HepG2 (cell line): ENCODE results near the gene TGM1. TPM values are rescaled to one million over a fixed set of nuclear protein-coding genes. Genes with fewer than 3 reads are reported as not detected.

ENCODE experiments used
- CBX2 ChIP-seq, 2 experiments: fragments of 200-600 bp in 1 of 2; sonication (generic); formaldehyde crosslinking in 1 of 2; IDR thresholded peaks; 2 replicates each; pipeline versions ENCODE4 v1.7.0 to v1.8.1; 2018 to 2022; ENCODE audit warnings: low read depth in 2 of 2, low read length in 1 of 2, mild to moderate bottlenecking in 1 of 2, missing genetic modification reagents in 1 of 2
- DR1 ChIP-seq: sonication (generic); formaldehyde crosslinking; IDR thresholded peaks from 2 replicates; pipeline ENCODE4 v1.8.0; 2021; ENCODE audit warnings: mild to moderate bottlenecking, missing genetic modification reagents, inconsistent platforms
- EZH2 ChIP-seq: conservative IDR thresholded peaks from 2 replicates; pipeline ENCODE4 v1.6.1; 2012; ENCODE audit warnings: mild to moderate bottlenecking, low read depth, low read length, moderate library complexity
- JDP2 ChIP-seq: sonication (generic); formaldehyde crosslinking; IDR thresholded peaks from 2 replicates; pipeline ENCODE4 v1.8.1; 2022; ENCODE audit warnings: missing genetic modification reagents, borderline replicate concordance
- NFIB ChIP-seq: sonication (generic); formaldehyde crosslinking; IDR thresholded peaks from 2 replicates; pipeline ENCODE4 v1.9.0; 2021; ENCODE audit warnings: missing genetic modification reagents, mild to moderate bottlenecking, borderline replicate concordance
- NONO ChIP-seq, 2 experiments: fragments of 450-650 bp in 1 of 2; sonication (generic) in 1 of 2; formaldehyde crosslinking in 1 of 2; IDR thresholded peaks in 1 of 2; conservative IDR thresholded peaks in 1 of 2; 2 replicates each; pipeline versions ENCODE4 v1.6.1 to v1.8.0; 2017 to 2022; ENCODE audit warnings: mild to moderate bottlenecking in 1 of 2, missing genetic modification reagents in 1 of 2, moderate library complexity in 1 of 2
- POLR2A ChIP-seq, 2 experiments: IDR thresholded peaks; 2 replicates each; pipeline ENCODE4 v1.6.1; 2011; ENCODE audit warnings: low read depth in 2 of 2, low read length in 2 of 2, mild to moderate bottlenecking in 1 of 2, moderate library complexity in 1 of 2; ENCODE audit not compliant: insufficient read depth in 1 of 2
- ZFP36L2 ChIP-seq: sonication (generic); formaldehyde crosslinking; IDR thresholded peaks from 2 replicates; pipeline ENCODE4 v1.4.0; 2020; ENCODE audit warnings: missing genetic modification reagents
- ZFP90 ChIP-seq: sonication (generic); formaldehyde crosslinking; IDR thresholded peaks from 2 replicates; pipeline ENCODE4 v1.8.0; 2022; ENCODE audit warnings: missing genetic modification reagents, mild to moderate bottlenecking, inconsistent platforms, borderline replicate concordance
- ZNF143 ChIP-seq: sonication (generic); formaldehyde crosslinking; IDR thresholded peaks from 2 replicates; pipeline ENCODE4 v1.4.0; 2020; ENCODE audit warnings: missing genetic modification reagents
- ZNF24 ChIP-seq: fragments of 450-650 bp; IDR thresholded peaks from 2 replicates; pipeline ENCODE4 v1.6.1; 2017; ENCODE audit warnings: antibody characterized with exemption, mild to moderate bottlenecking
- ZNF773 ChIP-seq: sonication (generic); formaldehyde crosslinking; IDR thresholded peaks from 2 replicates; pipeline ENCODE4 v1.4.0; 2020; ENCODE audit warnings: missing genetic modification reagents, borderline replicate concordance
- polyA plus RNA-seq, 8 experiments: library from polyadenylated mRNA; depleted of rRNA in 3 of 8; stranded (reverse) in 7 of 8; unstranded in 1 of 8; fragments of >200 nt; fragmentation: Illumina TruSeq in 4 of 8; extraction: Trizol in 4 of 8; gene quantifications; 2 replicates each; pipeline versions ENCODE4 v1.2.1 to v1.2.3, GENCODE V29; 2011 to 2016; ENCODE audit warnings: low read depth in 4 of 8, missing spikeins in 1 of 8, mixed read lengths in 1 of 8; ENCODE audit not compliant: insufficient read depth in 1 of 8
- total RNA-seq, 5 experiments: library from RNA; depleted of rRNA; stranded (reverse); fragments of >200 nt; fragmentation: Illumina TruSeq; extraction: Trizol; gene quantifications; 2 replicates each; pipeline ENCODE4 v1.2.3, GENCODE V29; 2016; ENCODE audit warnings: low read depth in 1 of 5
- TF ChIP-seq, protein P1 (sequence below): sonication (generic); formaldehyde crosslinking; IDR thresholded peaks from 2 replicates; pipeline ENCODE4 v1.5.0; 2020; ENCODE audit warnings: mild to moderate bottlenecking, missing genetic modification reagents, borderline replicate concordance
- TF ChIP-seq, protein P2 (sequence below): sonication (generic); formaldehyde crosslinking; IDR thresholded peaks from 2 replicates; pipeline ENCODE4 v1.5.0; 2020; ENCODE audit warnings: mild to moderate bottlenecking, missing genetic modification reagents
- TF ChIP-seq, protein P3 (sequence below): sonication (generic); formaldehyde crosslinking; IDR thresholded peaks from 2 replicates; pipeline ENCODE4 v1.4.0; 2020; ENCODE audit warnings: missing genetic modification reagents, borderline replicate concordance

The TGM1 gene
- total and polyA plus RNA-seq, 2 of the 13 experiments (the other 11 are each of a cell fraction or from before 2014, with no cell fraction given) = 3.2 to 10.6 TPM

DNA sequence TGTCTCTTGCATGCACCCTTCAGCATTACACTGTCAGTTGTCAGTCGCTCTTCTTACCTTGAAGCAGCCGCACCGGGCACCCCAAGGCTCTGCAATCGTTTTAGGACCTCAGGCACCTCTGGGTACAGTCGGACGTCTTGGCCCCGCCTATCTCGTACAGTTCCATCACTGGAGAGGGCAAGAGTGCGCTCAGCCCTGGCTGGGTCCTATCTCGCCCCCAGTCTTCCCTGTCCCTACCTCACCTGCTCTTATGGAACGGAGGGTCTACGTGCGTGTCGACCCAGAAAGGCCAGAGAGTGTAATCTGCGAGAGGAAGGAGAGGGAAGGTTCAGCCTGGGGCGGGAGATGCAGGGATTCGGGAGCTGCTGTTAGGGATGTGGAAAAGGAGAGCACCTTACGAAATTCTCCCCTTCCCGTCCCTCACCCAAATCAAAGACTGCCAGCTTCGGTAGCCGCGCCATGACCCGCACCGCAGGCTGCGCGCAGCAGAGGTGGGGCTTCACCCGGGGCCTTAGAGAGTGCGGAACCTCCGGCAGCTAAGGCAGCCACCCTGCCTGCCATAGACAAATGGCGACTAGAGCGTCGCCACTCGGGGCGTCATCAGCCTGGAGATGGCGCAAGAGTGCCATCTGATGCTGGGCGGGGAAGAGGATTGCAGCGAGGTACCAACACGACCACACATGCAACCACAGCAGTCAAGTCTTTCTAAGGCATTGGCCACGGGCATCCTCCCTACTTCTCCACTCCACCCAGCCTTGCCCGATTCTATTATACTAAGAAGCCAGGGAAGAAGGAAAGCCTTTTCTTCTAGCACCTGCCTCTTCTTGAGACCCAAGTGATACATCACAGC is 47.3 kb downstream of the TGM1 start, which contains the start of gene MDP1 (continued):
- TF ChIP-seq NONO (IDR thresholded peaks at IDR 0.05) (no peak), NONO (CRISPR knock-in tag; conservative IDR thresholded peaks at IDR 0.05) (peak; percentile 100), CBX2 (IDR thresholded peaks at IDR 0.05; ENCODE audit: low read depth, low read length) (no peak), CBX2 (CRISPR knock-in tag; IDR thresholded peaks at IDR 0.05; ENCODE audit: low read depth) (no peak), ZNF143 (CRISPR knock-in tag) (peak; percentile 82), NFIB (CRISPR knock-in tag) (no peak), POLR2A (IDR thresholded peaks at IDR 0.05; ENCODE audit: insufficient read depth in 1 of 2, low read depth in 2 of 2, low read length in 2 of 2) (peak in 1 of 2 experiments; percentile 97; a peak in 2 of 4 replicates), ZNF773 (peak; percentile 96; the same call in 1 of the 2 replicates), ZFP90 (CRISPR knock-in tag) (peak; percentile 99), EZH2 (no peak), ZNF24 (no peak), JDP2 (CRISPR knock-in tag) (no peak), ZFP36L2 (peak; percentile 88; the same call in 1 of the 2 replicates), DR1 (CRISPR knock-in tag) (no peak; the same call in 1 of the 2 replicates)
- TF ChIP-seq, protein P1, sequence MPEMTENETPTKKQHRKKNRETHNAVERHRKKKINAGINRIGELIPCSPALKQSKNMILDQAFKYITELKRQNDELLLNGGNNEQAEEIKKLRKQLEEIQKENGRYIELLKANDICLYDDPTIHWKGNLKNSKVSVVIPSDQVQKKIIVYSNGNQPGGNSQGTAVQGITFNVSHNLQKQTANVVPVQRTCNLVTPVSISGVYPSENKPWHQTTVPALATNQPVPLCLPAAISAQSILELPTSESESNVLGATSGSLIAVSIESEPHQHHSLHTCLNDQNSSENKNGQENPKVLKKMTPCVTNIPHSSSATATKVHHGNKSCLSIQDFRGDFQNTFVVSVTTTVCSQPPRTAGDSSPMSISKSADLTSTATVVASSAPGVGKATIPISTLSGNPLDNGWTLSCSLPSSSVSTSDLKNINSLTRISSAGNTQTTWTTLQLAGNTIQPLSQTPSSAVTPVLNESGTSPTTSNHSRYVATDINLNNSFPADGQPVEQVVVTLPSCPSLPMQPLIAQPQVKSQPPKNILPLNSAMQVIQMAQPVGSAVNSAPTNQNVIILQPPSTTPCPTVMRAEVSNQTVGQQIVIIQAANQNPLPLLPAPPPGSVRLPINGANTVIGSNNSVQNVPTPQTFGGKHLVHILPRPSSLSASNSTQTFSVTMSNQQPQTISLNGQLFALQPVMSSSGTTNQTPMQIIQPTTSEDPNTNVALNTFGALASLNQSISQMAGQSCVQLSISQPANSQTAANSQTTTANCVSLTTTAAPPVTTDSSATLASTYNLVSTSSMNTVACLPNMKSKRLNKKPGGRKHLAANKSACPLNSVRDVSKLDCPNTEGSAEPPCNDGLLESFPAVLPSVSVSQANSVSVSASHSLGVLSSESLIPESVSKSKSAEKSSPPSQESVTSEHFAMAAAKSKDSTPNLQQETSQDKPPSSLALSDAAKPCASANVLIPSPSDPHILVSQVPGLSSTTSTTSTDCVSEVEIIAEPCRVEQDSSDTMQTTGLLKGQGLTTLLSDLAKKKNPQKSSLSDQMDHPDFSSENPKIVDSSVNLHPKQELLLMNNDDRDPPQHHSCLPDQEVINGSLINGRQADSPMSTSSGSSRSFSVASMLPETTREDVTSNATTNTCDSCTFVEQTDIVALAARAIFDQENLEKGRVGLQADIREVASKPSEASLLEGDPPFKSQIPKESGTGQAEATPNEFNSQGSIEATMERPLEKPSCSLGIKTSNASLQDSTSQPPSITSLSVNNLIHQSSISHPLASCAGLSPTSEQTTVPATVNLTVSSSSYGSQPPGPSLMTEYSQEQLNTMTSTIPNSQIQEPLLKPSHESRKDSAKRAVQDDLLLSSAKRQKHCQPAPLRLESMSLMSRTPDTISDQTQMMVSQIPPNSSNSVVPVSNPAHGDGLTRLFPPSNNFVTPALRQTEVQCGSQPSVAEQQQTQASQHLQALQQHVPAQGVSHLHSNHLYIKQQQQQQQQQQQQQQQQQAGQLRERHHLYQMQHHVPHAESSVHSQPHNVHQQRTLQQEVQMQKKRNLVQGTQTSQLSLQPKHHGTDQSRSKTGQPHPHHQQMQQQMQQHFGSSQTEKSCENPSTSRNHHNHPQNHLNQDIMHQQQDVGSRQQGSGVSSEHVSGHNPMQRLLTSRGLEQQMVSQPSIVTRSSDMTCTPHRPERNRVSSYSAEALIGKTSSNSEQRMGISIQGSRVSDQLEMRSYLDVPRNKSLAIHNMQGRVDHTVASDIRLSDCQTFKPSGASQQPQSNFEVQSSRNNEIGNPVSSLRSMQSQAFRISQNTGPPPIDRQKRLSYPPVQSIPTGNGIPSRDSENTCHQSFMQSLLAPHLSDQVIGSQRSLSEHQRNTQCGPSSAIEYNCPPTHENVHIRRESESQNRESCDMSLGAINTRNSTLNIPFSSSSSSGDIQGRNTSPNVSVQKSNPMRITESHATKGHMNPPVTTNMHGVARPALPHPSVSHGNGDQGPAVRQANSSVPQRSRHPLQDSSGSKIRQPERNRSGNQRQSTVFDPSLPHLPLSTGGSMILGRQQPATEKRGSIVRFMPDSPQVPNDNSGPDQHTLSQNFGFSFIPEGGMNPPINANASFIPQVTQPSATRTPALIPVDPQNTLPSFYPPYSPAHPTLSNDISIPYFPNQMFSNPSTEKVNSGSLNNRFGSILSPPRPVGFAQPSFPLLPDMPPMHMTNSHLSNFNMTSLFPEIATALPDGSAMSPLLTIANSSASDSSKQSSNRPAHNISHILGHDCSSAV (CRISPR knock-in tag) = peak; percentile 81; the same call in 1 of the 2 replicates
- TF ChIP-seq, protein P2, sequence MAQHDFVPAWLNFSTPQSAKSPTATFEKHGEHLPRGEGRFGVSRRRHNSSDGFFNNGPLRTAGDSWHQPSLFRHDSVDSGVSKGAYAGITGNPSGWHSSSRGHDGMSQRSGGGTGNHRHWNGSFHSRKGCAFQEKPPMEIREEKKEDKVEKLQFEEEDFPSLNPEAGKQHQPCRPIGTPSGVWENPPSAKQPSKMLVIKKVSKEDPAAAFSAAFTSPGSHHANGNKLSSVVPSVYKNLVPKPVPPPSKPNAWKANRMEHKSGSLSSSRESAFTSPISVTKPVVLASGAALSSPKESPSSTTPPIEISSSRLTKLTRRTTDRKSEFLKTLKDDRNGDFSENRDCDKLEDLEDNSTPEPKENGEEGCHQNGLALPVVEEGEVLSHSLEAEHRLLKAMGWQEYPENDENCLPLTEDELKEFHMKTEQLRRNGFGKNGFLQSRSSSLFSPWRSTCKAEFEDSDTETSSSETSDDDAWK (CRISPR knock-in tag) = no peak
- TF ChIP-seq, protein P3, sequence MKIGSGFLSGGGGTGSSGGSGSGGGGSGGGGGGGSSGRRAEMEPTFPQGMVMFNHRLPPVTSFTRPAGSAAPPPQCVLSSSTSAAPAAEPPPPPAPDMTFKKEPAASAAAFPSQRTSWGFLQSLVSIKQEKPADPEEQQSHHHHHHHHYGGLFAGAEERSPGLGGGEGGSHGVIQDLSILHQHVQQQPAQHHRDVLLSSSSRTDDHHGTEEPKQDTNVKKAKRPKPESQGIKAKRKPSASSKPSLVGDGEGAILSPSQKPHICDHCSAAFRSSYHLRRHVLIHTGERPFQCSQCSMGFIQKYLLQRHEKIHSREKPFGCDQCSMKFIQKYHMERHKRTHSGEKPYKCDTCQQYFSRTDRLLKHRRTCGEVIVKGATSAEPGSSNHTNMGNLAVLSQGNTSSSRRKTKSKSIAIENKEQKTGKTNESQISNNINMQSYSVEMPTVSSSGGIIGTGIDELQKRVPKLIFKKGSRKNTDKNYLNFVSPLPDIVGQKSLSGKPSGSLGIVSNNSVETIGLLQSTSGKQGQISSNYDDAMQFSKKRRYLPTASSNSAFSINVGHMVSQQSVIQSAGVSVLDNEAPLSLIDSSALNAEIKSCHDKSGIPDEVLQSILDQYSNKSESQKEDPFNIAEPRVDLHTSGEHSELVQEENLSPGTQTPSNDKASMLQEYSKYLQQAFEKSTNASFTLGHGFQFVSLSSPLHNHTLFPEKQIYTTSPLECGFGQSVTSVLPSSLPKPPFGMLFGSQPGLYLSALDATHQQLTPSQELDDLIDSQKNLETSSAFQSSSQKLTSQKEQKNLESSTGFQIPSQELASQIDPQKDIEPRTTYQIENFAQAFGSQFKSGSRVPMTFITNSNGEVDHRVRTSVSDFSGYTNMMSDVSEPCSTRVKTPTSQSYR (CRISPR knock-in tag) = peak; percentile 20; the same call in 1 of the 2 replicates
